CD4-positive, alpha-beta T cell treated with Interleukin-1 beta for 1 hour (primary cell): ENCODE measurements around the gene SERPINB1.
"Not testable (repeated sequence)": the region's sequence is repeated elsewhere in the genome, so short reads cannot be mapped to it uniquely, and the experiment has no call there.

Experiments used
- DNase-seq, 2 donors: peaks; one replicate each; pipeline ENCODE4 v3.0.0-alpha.2; 2020 to 2022

SERPINB1 gene

GRCh38 chr6:2810092-2810671 is 31.5 kb downstream of the SERPINB1 start:
- DNase-seq, result no peak

GRCh38 chr6:2809015-2809414 is 32.6 kb downstream of the SERPINB1 start:
- DNase-seq, result no peak

- DNase-seq, result no peak
Observed at GRCh38 chr6:2807342-2808090, 34.1 kb downstream of the SERPINB1 start.

- no peak for DNase-seq
Observed at GRCh38 chr6:2806644-2807043, 35.0 kb downstream of the SERPINB1 start.

- DNase-seq, result no peak
Observed at GRCh38 chr6:2805031-2805430, 36.6 kb downstream of the SERPINB1 start.

- no peak for DNase-seq
Observed at GRCh38 chr6:2804516-2804915, 37.1 kb downstream of the SERPINB1 start.

GRCh38 chr6:2803731-2804429 is 37.8 kb downstream of the SERPINB1 start:
- DNase-seq, result no peak

- no peak for DNase-seq
Observed at GRCh38 chr6:2802521-2803060, 39.1 kb downstream of the SERPINB1 start.

GRCh38 chr6:2801687-2802086 is 40.0 kb downstream of the SERPINB1 start:
- not testable (repeated sequence) for DNase-seq

GRCh38 chr6:2800552-2801316 is 40.9 kb downstream of the SERPINB1 start:
- no peak for DNase-seq

- DNase-seq, result no peak
Observed at GRCh38 chr6:2799936-2800527, 41.6 kb downstream of the SERPINB1 start.

- no peak for DNase-seq
Observed at GRCh38 chr6:2798586-2799134, 43.0 kb downstream of the SERPINB1 start.

GRCh38 chr6:2797564-2798031 is 44.1 kb downstream of the SERPINB1 start:
- no peak for DNase-seq

- no peak for DNase-seq
Observed at GRCh38 chr6:2796861-2797260, 44.8 kb downstream of the SERPINB1 start.

GRCh38 chr6:2795956-2796355 is 45.7 kb downstream of the SERPINB1 start:
- DNase-seq, result peak in 1 of 2 donors; percentile 23

- DNase-seq, result no peak
Observed at GRCh38 chr6:2795162-2795561, 46.5 kb downstream of the SERPINB1 start.

- DNase-seq, result no peak
Observed at GRCh38 chr6:2794171-2794730, 47.4 kb downstream of the SERPINB1 start.

- DNase-seq, result peak; percentile 32 to 62
Observed at GRCh38 chr6:2793534-2794151, 48.0 kb downstream of the SERPINB1 start.

GRCh38 chr6:2792330-2793110 is 49.1 kb downstream of the SERPINB1 start:
- DNase-seq, result peak in 1 of 2 donors; percentile 36

GRCh38 chr6:2791450-2791974 is 50.2 kb downstream of the SERPINB1 start:
- DNase-seq, result peak in 1 of 2 donors; percentile 29
